HFFc6 (cell line): ENCODE data around the gene ARID3A. TPM values are rescaled to one million over a fixed set of nuclear protein-coding genes. Genes with fewer than 3 reads are reported as not detected.

Experiments
- DNase-seq: peaks from one replicate; pipeline ENCODE4 v3.0.0-alpha.2; 2018
- H3K27ac Mint-ChIP-seq: 2 replicates; pipeline ENCODE4 v1.8.0; 2020; ENCODE audit warnings: mild to moderate bottlenecking, mixed read lengths
- H3K27me3 Mint-ChIP-seq: 2 replicates; pipeline ENCODE4 v1.8.0; 2021; ENCODE audit warnings: mild to moderate bottlenecking, moderate library complexity, mixed read lengths; ENCODE audit not compliant: insufficient read depth
- H3K36me3 Mint-ChIP-seq: 2 replicates; pipeline ENCODE4 v1.8.0; 2021; ENCODE audit warnings: low read depth, mixed read lengths
- H3K4me1 Mint-ChIP-seq: 2 replicates; pipeline ENCODE4 v1.8.0; 2020; ENCODE audit warnings: low read depth, mixed read lengths
- H3K4me3 Mint-ChIP-seq: 2 replicates; pipeline ENCODE4 v1.8.0; 2020; ENCODE audit warnings: mild to moderate bottlenecking, moderate library complexity, mixed read lengths
- H3K9me3 Mint-ChIP-seq: 2 replicates; pipeline ENCODE4 v1.8.0; 2020; ENCODE audit warnings: mild to moderate bottlenecking, mixed read lengths
- CTCF ChIP-seq: fragments of 200-600 bp; sonication (generic); IDR thresholded peaks from 2 replicates; pipeline ENCODE4 v1.5.0; 2021; ENCODE audit warnings: antibody characterized with exemption, mild to moderate bottlenecking
- total RNA-seq, 6 experiments: library from RNA; stranded (reverse); fragmentation: NEBNext Ultra II Directional; extraction: Animal tissue kit (Norgen Biotek cat#: 25700); gene quantifications; 2 replicates in 1 of 6; 3 replicates in 5 of 6; pipeline ENCODE4 v1.2.3, GENCODE V29; 2021

ARID3A gene
- total RNA-seq, 6 experiments from 2014 or later: 35.1 to 44.2 (median 38.4) TPM

GRCh38 chr19:885536-886224, 40.2 kb upstream of the ARID3A start:
- Mint-ChIP-seq H3K27me3 (no peaks in the 10 kb centered on the region; the same call in 1 of the 2 replicates), H3K27ac (no peak overlapping the region), H3K4me1 (no peaks in the 10 kb centered on the region), H3K4me3 (no peak overlapping the region), H3K9me3 (no peaks in the 10 kb centered on the region), H3K36me3 (peaks cover 17% of the 10 kb centered on the region)
- TF ChIP-seq CTCF: no peak
- DNase-seq: no peak

- no peak for TF ChIP-seq CTCF
- H3K4me3 Mint-ChIP-seq: no peak overlapping the region
- peaks cover 5% of the 10 kb centered on the region for H3K36me3 Mint-ChIP-seq
- no peaks in the 10 kb centered on the region for H3K4me1 Mint-ChIP-seq
- H3K27ac Mint-ChIP-seq: peak overlapping the region; percentile 52; the same call in 1 of the 2 replicates
- H3K9me3 Mint-ChIP-seq: no peaks in the 10 kb centered on the region
- H3K27me3 Mint-ChIP-seq: no peaks in the 10 kb centered on the region; the same call in 1 of the 2 replicates
- DNase-seq: peak; percentile 37
Measured at GRCh38 chr19:887072-887471, 38.8 kb upstream of the ARID3A start.

GRCh38 chr19:887599-887998, 38.2 kb upstream of the ARID3A start:
- no peaks in the 10 kb centered on the region for H3K9me3 Mint-ChIP-seq
- TF ChIP-seq CTCF: no peak
- H3K4me1 Mint-ChIP-seq: no peaks in the 10 kb centered on the region
- no peaks in the 10 kb centered on the region; the same call in 1 of the 2 replicates for H3K27me3 Mint-ChIP-seq
- no peak for DNase-seq
- H3K36me3 Mint-ChIP-seq: no peaks in the 10 kb centered on the region; the same call in 1 of the 2 replicates
- H3K4me3 Mint-ChIP-seq: no peak overlapping the region
- H3K27ac Mint-ChIP-seq: no peak overlapping the region

GRCh38 chr19:888581-889385, 37.1 kb upstream of the ARID3A start:
- no peak overlapping the region for H3K4me3 Mint-ChIP-seq
- DNase-seq: no peak

More at GRCh38 chr19:888581-889385, 37.1 kb upstream of the ARID3A start:
- Mint-ChIP-seq H3K4me1 (no peaks in the 10 kb centered on the region), H3K27ac (no peak overlapping the region), H3K27me3 (peaks cover 6% of the 10 kb centered on the region), H3K36me3 (no peaks in the 10 kb centered on the region; the same call in 1 of the 2 replicates), H3K9me3 (no peaks in the 10 kb centered on the region)
- TF ChIP-seq CTCF: no peak
